ENCODE data around the gene HSD17B11.

DNA sequence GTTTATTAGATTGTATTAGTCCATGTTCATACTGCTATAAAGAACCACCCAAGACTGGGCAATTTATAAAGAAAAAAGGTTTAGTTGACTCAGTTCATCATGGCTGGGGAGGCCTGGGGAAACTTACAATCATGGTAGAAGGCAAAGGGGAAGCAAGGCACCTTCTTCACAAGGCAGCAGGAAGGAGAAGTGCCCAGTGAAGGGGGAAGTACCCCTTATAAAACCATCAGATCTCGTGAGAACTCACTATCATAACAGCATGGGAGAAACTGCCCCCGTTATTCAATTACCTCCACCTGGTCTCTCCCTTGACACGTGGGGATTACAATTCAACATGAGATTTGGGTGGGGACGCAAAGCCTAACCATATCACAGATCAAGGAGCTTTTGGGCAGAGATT lies 60.2 kb downstream of the HSD17B11 start:
- TF ChIP-seq CTCF (IDR thresholded peaks at IDR 0.05) (no peak), EZH2 (IDR thresholded peaks at IDR 0.05) (no peak), EZH2phosphoT487 (IDR thresholded peaks at IDR 0.05) (no peak)
